Lower lobe of right lung (tissue), 2 donors: ENCODE data around the gene DOCK8. TPM values are rescaled to one million over a fixed set of nuclear protein-coding genes. Genes with fewer than 3 reads are reported as not detected.
A peak's percentile ranks its signal among the peaks of the same experiment; 100 is the strongest.

Experiments used
- ATAC-seq, 2 donors: fragments of 200-7000 bp; cut with Tn5 transposase; one replicate each; pipeline ENCODE4 v1.9.1; 2020 to 2022; ENCODE audit warnings: mild to moderate bottlenecking in 2 of 2, moderate library complexity in 2 of 2
- DNase-seq: peaks from one replicate; pipeline ENCODE4 v3.0.0-alpha.2; 2020
- H3K27ac ChIP-seq: fragments of 200-600 bp; one replicate; pipeline ENCODE4 v1.8.0; 2022
- H3K27me3 ChIP-seq: fragments of 200-600 bp; one replicate; pipeline ENCODE4 v1.8.0; 2022; ENCODE audit warnings: low read depth
- H3K36me3 ChIP-seq: fragments of 200-600 bp; one replicate; pipeline ENCODE4 v1.8.0; 2022; ENCODE audit warnings: mild to moderate bottlenecking
- H3K4me1 ChIP-seq: fragments of 200-600 bp; one replicate; pipeline ENCODE4 v1.8.0; 2022
- H3K4me3 ChIP-seq: fragments of 200-600 bp; one replicate; pipeline ENCODE4 v1.8.0; 2022; ENCODE audit warnings: mild to moderate bottlenecking
- H3K9me3 ChIP-seq: fragments of 200-600 bp; one replicate; pipeline ENCODE4 v1.8.0; 2022
- CTCF ChIP-seq: fragments of 200-600 bp; IDR thresholded peaks from one replicate; pipeline ENCODE4 v1.8.0; 2022; ENCODE audit warnings: antibody characterized with exemption, mild to moderate bottlenecking
- intact Hi-C: fragments of 100-400 bp; cut with DNase I; formaldehyde crosslinking; loops from one replicate; pipeline ENCODE4 v1.11.0; 2022
- total RNA-seq: library from RNA; stranded (reverse); fragmentation: NEBNext Ultra II Directional; extraction: Animal tissue kit (Norgen Biotek cat#: 25700); gene quantifications from one replicate; pipeline ENCODE4 v1.2.1, GENCODE V29; 2021
- donor health status: DM: no; HTN: yes; CAD: no; lungs with severe emphysema.

Gene DOCK8
- total RNA-seq, 1 donor from 2014 or later, result 112 TPM

- intact Hi-C loops, result no loop called here
- no peaks in the 10 kb centered on the region for H3K27me3 ChIP-seq
- ATAC-seq (peak in 1 of 2 donors; percentile 24), DNase-seq (no peak)
- no peak overlapping the region for H3K27ac ChIP-seq
- no peak overlapping the region for H3K4me3 ChIP-seq
- H3K36me3 ChIP-seq, result peaks cover 44% of the 10 kb centered on the region
- H3K9me3 ChIP-seq, result no peaks in the 10 kb centered on the region
- no peaks in the 10 kb centered on the region for H3K4me1 ChIP-seq
- no peak for TF ChIP-seq CTCF
Measured at GRCh38 chr9:459491-460444, 245.1 kb downstream of the DOCK8 start.

DNA sequence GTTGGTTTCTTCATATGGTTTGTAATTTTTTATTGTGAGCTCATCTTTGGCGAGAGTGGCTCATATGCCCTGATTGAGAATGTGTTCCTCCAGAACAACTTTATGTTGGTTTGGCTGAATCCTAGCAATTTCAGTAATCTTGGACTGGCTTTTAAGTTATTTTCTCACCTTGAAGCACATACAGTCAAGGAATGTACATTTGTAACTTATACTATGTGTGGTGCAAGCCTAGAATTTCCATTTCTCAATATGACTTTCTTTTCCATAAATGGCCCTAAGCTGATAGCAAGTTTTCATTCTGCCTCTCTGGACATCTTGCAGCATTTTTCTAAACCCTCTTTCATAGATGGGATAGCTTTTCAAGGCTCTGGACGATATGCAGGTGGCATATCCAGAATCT, 247.5 kb downstream of the DOCK8 start:
- intact Hi-C loops, result no loop called here
- no peak overlapping the region for H3K4me3 ChIP-seq
- no peaks in the 10 kb centered on the region for H3K27me3 ChIP-seq
- no peaks in the 10 kb centered on the region for H3K4me1 ChIP-seq
- ATAC-seq (no peak), DNase-seq (no peak)
- H3K9me3 ChIP-seq, result no peaks in the 10 kb centered on the region
- peaks cover 28% of the 10 kb centered on the region for H3K36me3 ChIP-seq
- TF ChIP-seq CTCF, result no peak
- no peak overlapping the region for H3K27ac ChIP-seq

DNA sequence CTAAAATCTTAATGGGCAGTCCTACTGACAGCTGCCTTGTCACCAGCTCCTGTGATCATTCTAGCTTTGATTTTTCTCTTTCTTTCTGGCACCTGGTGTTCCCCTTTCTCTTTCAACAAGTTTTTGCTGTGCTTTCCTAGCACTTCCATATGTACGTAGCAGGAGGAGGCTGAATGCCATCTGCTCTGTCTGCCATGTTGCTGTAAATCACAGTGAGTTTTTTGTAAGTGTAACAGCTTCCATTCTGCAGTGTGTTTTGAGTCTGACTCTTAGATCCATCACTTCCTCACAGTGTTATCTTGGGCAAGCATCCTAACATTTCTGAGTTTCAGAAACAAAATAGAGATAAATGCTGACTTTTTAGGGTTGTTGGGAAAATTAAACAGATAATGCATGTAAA, 247.9 kb downstream of the DOCK8 start:
- ATAC-seq (no peak), DNase-seq (no peak)
- Histone ChIP-seq H3K27ac (no peak overlapping the region), H3K36me3 (peaks cover 27% of the 10 kb centered on the region), H3K27me3 (no peaks in the 10 kb centered on the region), H3K9me3 (no peaks in the 10 kb centered on the region), H3K4me1 (no peaks in the 10 kb centered on the region), H3K4me3 (no peak overlapping the region)
- intact Hi-C loops, result no loop called here
- TF ChIP-seq CTCF, result no peak

- peaks cover 6% of the 10 kb centered on the region for H3K4me1 ChIP-seq
- peaks cover 27% of the 10 kb centered on the region for H3K36me3 ChIP-seq
- DNase-seq, result no peak
- H3K9me3 ChIP-seq, result no peaks in the 10 kb centered on the region
- no peaks in the 10 kb centered on the region for H3K27me3 ChIP-seq
- no peak overlapping the region for H3K27ac ChIP-seq
- TF ChIP-seq CTCF, result no peak
- intact Hi-C loops, result no loop called here
- peak in 1 of 2 donors; percentile 34 for ATAC-seq
- no peak overlapping the region for H3K4me3 ChIP-seq
Measured at GRCh38 chr9:463455-464171, 248.9 kb downstream of the DOCK8 start.

DNA sequence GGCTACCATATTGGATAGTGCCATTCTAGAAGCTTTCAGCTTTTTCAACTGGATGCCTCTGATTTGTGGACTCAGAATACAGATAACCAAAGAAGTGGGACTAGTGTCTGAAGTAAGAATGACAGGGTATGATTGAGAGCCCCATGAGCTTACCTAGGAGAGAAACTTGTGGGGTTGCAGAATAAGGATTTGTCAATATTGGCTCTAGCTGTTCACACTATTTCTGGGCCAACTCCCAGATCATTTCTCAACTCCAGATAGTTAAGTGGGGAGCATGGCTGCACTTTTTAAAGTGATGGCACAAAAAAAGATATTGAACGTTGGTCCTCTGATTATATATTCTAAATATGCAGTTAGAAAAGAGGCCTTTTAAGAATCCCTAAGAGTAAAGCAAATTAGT, 252.1 kb downstream of the DOCK8 start:
- Histone ChIP-seq H3K4me3 (no peak overlapping the region), H3K4me1 (peaks cover 29% of the 10 kb centered on the region), H3K9me3 (no peaks in the 10 kb centered on the region), H3K27ac (no peak overlapping the region), H3K36me3 (peaks cover 27% of the 10 kb centered on the region), H3K27me3 (no peaks in the 10 kb centered on the region)
- ATAC-seq, result peak; percentile 14 to 42
- no peak for DNase-seq
- no peak for TF ChIP-seq CTCF
- intact Hi-C loops, result no loop called here
